Endothelial cell of hepatic sinusoid (primary cell): ENCODE results near the gene ARHGAP10.

Experiments used
- in situ Hi-C: cut with HindIII; loops from 2 replicates; pipeline ENCODE4 v1.10.0; 2017; ENCODE audit warnings: low sequenced_read_pairs

The ARHGAP10 gene, protein sequence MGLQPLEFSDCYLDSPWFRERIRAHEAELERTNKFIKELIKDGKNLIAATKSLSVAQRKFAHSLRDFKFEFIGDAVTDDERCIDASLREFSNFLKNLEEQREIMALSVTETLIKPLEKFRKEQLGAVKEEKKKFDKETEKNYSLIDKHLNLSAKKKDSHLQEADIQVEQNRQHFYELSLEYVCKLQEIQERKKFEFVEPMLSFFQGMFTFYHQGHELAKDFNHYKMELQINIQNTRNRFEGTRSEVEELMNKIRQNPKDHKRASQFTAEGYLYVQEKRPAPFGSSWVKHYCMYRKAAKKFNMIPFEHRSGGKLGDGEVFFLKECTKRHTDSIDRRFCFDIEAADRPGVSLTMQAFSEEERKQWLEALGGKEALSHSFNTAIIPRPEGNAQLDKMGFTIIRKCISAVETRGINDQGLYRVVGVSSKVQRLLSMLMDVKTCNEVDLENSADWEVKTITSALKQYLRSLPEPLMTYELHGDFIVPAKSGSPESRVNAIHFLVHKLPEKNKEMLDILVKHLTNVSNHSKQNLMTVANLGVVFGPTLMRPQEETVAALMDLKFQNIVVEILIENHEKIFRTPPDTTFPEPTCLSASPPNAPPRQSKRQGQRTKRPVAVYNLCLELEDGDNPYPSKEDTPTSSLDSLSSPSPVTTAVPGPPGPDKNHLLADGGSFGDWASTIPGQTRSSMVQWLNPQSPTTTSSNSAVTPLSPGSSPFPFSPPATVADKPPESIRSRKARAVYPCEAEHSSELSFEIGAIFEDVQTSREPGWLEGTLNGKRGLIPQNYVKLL

DNA sequence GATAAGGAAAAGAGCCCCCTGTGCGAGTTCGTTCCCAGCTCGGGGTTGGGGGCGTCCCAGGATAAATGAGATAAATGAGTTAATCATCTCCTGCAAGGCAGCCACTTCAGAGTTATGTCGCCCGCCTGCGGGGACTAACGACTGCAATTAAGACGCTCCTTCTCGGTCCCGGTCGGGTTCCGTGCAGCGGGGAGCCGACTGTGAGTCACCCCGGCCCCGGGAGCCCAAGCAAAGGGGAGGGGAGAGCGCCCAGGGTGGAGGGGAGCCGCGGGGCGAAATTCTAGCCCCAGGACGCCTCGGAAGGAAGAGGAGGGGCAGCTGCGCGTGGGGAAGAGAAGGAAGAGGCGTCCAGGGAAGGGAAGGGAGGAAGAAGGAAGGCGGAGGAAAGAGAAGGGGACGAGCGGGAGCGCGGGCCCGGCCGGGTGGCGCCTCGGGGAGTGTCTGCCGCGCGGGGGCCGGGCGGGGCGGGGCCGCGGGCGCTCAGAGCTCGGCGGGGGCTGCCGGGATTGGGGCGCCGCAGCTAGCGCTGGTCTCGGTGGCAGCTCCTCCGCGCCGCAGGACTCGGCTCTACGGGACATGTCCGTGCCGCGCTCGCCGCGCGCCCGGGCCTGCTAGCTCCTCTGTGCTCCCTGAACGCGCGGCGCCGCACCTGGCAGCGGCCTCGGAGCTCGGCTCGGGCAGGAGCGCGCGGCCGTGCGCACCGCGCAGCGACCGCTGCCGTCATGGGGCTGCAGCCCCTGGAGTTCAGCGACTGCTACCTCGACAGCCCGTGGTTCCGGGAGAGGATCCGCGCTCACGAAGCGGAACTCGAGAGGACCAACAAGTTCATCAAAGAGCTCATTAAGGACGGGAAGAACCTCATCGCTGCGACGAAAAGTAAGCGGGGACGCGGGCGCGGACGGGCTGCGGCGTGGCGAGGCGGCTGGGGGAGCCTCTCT is at the start of gene ARHGAP10:
ARHGAP10 (plus strand) TSS at position 509 of the 938 bp plus-strand sequence; CDS start at position 723, 214 bp downstream.
- in situ Hi-C loops: loop anchor here (5.0 kb wide), 2 partner anchors 40 to 135 kb away; no protein-coding TSS in a partner anchor

DNA sequence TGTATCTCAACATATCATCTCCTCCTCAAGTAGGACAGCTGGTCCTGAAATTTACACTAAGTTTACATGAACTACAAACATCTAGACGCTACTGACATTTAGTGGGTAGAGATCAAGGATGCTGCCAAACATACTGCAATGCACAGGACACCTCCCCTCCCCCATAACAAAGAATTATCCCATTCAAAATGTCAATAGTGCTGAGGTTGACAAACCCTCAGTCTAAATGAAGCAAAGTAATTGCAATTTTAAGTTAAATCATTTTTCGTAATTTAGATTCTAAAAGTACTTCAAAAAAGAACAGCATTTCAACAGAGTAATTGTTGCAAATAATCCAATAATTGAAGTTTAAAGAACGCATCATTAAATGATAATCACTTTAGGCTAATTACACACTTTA is 49.1 kb upstream of the ARHGAP10 start:
- in situ Hi-C loops: no loop called here

GRCh38 chr4:147683188-147683591 is 48.7 kb upstream of the ARHGAP10 start:
- in situ Hi-C loops: no loop called here

GRCh38 chr4:147683717-147684700 is 47.9 kb upstream of the ARHGAP10 start, which contains the start of gene PRMT9:
TSS of gene PRMT9 (minus strand) at chr4:147684163. CDS start at chr4:147683987, 176 bp downstream.
- in situ Hi-C loops: no loop called here

DNA sequence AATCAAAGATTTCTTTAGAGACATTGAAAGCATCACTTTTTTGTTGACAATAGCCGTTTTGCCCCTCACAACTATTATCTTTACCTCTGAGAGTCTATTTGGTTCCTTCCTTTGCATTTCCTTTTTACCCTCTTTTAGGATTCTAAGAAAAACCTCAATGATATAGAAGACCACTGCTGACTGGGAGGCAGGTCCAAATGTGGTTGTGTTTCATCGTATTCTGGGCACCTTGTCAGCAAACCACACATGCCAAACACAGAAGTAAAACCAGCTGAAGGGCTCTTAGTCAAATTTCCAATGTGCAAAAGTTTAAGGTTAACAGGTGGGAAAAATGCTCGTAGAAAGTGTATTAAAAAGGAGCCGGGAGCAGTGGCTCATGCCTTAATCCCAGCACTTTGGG is 42.8 kb upstream of the ARHGAP10 start:
- in situ Hi-C loops: no loop called here

- in situ Hi-C loops: no loop called here
These were observed 40.1 kb upstream of the ARHGAP10 start for GRCh38 chr4:147691820-147692219.

DNA sequence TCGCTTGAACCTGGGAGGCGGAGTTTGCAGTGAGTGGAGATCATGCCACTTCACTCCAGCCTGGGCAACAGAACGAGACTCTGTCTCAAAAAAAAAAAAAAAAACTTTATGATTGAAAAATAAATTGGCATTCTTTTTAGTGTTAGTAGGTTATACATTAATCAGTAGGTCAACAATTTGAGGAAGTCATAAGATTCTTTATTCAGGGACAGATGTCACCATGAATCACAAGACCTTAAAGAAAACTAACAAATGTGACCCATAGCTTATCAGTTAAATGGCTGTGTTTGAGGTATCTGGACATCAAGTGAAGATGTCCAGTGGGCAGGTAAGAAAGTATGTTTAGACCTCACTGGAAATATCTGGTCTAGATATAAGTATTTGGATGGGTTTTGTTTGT is 38.7 kb upstream of the ARHGAP10 start:
- in situ Hi-C loops: no loop called here

GRCh38 chr4:147696866-147697265 is 35.0 kb upstream of the ARHGAP10 start:
- in situ Hi-C loops: no loop called here

DNA sequence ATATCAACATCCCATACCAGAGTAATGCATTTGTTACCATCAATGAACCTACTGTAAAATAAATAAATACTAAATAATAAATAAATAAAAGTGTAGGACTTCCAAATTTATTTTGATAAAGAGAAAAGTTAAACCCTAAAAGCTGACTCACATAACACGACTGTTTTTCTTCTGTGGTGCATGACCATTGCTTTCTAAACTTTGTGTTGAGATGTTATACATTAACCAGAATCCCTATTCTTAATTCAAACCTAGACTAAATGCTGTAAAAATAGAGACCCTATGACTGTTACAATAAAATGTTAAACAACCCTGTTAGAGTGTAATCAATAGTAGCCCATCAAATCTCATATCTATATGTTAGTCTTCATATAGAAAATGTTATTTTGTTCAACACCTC is 27.0 kb upstream of the ARHGAP10 start:
- in situ Hi-C loops: no loop called here

DNA sequence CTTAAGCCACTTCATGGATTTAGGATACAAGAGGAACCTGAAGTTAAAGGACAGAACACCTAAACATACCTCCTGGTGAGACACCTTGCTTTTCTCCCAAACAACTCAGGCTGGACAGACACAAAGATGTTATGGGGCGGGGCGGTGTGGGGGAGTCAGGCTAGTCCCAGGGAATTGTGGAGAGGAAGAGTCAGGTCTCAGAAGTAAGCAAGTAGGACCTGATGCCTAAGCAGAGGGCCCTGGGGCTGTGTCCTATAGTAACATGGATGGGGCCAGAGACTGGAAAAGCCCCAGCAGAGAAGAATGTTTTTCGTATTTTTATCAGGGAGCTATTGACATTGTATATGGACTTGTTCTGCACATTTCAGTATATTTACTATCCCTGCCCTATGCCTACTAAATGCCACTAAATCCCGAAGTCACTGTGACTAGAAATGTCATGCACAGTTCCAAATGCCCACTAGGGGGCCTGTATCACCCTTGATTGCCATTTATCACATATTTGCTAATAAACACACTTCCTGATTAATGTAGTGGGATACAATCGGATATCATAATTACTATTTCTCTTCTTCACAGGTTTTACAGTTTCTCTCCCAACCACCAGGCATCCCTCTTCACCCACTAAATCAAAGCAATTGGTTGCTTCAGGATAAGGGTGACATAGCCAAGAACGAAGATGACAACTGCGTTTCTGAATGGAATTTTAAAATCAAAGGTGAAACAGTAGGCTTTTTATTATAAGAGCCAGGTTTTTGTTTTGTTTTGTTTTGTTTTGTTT is 23.8 kb upstream of the ARHGAP10 start:
- in situ Hi-C loops: no loop called here

DNA sequence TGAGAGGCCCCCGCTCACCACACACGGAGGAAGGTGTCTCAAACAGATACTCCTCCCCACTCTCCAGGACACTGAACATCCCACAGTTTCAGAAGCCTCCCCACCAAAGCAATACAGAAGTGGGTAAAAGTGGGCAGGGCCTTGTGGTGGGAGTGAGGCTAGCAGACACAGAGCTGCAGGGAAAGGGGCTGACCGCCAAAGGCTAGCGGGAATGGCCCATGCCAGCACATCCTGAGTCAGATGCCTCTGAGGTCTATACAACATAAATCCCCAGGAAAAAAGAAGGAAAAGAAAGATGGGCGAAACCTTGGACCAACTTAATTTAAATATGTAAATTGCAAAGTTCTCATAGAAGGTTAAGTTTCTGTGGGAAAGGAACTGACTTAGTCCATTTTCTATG is 21.9 kb upstream of the ARHGAP10 start:
- in situ Hi-C loops: no loop called here

DNA sequence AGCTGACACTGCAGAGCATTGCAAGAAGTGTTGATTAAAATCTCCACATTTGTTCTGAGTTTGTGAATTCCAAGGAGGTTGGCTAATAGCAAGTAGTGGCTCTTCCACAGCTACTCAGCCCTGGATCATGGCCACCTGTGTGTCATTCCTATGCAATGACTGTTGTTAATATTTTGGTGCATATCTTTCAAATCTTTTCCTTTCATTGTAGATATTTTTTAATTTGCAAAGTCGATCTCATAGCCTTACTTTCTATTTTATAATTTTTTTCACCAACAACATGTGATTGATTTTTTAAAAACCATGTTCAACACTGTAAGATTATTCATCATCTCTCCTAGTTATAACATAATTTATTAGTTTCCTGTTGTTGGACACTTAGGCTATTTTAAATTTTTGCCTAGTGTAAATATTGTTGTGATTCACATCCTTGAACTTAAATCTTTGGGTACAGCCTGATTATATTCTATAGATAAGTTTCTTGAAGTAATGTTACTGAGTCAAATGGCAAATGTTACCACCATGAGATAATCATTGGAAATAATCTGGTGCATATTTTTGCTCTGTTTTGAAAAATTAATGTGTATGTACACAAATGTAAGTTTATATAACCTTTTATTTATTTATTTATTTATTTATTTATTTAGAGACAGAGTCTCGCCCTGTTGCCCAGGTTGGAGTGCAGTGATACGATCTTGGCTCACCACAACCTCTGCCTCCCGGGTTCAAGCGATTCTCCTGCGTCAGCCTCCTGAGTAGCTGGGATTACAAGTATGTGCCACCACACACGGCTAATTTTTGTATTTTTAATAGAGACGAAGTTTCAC is 17.1 kb upstream of the ARHGAP10 start:
- in situ Hi-C loops: no loop called here

DNA sequence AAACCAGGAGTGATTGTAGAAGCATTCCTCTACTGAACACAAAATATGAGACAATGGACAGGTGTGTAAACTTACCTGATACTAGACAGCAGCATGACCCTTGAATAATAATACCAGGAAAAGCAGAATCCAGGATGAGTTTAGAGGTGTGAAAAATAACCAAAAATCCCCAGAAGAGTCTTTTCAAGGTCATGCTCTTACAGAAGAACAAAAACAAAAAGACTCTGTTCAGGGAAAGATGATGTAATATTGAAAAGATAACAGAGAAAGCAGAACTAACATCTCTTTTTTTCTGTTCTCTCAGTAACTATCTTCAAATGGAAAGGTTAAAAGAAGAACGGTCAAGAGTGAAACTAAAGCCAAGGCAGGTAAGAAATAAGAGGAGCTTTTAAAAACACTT is 14.0 kb upstream of the ARHGAP10 start:
- in situ Hi-C loops: no loop called here

GRCh38 chr4:147723326-147723725 is 8.6 kb upstream of the ARHGAP10 start:
- in situ Hi-C loops: no loop called here

DNA sequence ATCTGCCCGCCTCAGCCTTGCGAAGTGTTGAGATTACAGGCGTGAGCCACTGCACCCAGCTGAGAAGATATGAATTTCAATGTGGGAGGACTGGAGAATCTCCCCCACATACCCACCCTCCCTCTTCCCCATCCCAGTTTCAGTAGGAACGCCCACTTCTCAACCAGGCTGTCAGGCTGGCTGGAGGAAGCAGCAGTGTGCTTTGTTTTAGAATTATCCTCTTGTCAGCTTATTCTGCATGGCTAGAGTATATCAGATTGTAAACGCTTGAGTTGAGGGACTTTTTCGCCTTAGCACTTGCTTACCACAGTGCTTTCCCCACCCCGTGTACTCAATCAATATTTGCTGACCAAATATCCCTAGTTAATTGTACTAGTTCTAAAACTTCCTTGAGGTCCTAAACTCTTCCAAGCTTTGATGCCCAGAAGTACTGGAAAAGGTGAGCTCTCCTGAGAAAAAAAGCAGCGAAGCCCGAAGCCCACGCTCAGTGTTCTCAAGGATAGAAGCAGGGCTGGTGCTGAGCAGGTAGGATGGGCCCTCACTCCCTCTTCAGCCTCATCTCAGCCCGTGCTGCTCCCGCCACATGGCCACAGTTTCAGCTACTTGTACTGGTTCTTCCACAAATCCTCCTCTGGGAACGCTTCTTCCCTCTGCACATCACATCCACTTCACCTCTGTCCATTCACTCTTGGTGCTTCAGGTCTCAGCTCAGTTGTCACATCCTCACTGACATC is 7.3 kb upstream of the ARHGAP10 start:
- in situ Hi-C loops: no loop called here

DNA sequence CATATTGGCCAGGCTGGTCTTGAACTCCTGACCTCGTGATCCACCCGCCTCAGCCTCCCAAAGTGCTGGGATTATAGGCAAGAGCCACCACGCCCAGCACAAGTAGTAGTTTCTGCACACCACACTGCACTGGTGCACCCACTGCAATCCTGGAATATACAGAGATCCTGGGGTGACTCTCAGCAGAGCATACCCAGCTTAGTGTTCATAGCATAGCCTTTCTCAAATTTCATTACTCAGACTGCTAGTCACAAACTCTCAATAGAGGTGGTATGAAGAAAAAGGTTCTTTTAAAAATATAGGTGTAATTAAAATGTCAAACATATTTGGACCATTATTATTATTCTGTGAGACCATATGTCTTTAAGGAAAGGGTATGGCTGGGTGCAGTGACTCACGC is 6.2 kb upstream of the ARHGAP10 start:
- in situ Hi-C loops: no loop called here

GRCh38 chr4:147727476-147728028 is 4.3 kb upstream of the ARHGAP10 start:
- in situ Hi-C loops: no loop called here
